Common myeloid progenitor, CD34-positive (primary cell): ENCODE data around the gene LRRC49.
"Not testable (repeated sequence)": the region's sequence is repeated elsewhere in the genome, so short reads cannot be mapped to it uniquely, and the experiment has no call there.

Experiments
- CTCF ChIA-PET: fragments of 350-600 bp; sonication (Branson Sonifier 250); formaldehyde crosslinking; loops from one replicate; lab custom pipeline; 2021; ENCODE audit warnings: antibody characterized with exemption; lab: Charles Lee
- POLR2A ChIA-PET: fragments of 350-600 bp; sonication (Branson Sonifier 250); formaldehyde crosslinking; loops from one replicate; lab custom pipeline; 2021; ENCODE audit warnings: antibody characterized with exemption; lab: Charles Lee
- DNase-seq, 3 donors: peaks; one replicate each; pipeline versions ENCODE4 v3.0.0 to v3.0.0-alpha.2; 2013
- H3K27ac ChIP-seq, 2 experiments: 1 replicate in 1 of 2; 2 replicates in 1 of 2; pipeline ENCODE4 v1.7.0; 2013; ENCODE audit warnings: inconsistent platforms in 2 of 2, low read length in 2 of 2, mild to moderate bottlenecking in 2 of 2, low read depth in 1 of 2, moderate library complexity in 1 of 2; ENCODE audit not compliant: severe bottlenecking in 2 of 2, insufficient read depth in 1 of 2, poor library complexity in 1 of 2
- H3K27me3 ChIP-seq, 5 experiments: replicated peaks in 2 of 5; 1 replicate in 3 of 5; 2 replicates in 2 of 5; pipeline versions ENCODE4 v1.6.1 to v1.7.0; 2013; ENCODE audit warnings: low read length in 4 of 5, mild to moderate bottlenecking in 2 of 5, moderate library complexity in 2 of 5, inconsistent platforms in 1 of 5; ENCODE audit not compliant: insufficient read depth in 5 of 5, control insufficient read depth in 4 of 5
- H3K36me3 ChIP-seq, 4 experiments: 1 replicate in 2 of 4; 2 replicates in 2 of 4; pipeline versions ENCODE4 v1.6.1 to v1.7.0; 2013; ENCODE audit warnings: low read length in 3 of 4, control low read depth in 1 of 4, mild to moderate bottlenecking in 1 of 4; ENCODE audit not compliant: control insufficient read depth in 4 of 4, insufficient read depth in 4 of 4
- H3K4me1 ChIP-seq, 4 experiments: 1 replicate in 3 of 4; 2 replicates in 1 of 4; pipeline versions ENCODE4 v1.6.1 to v1.7.1; 2013; ENCODE audit warnings: low read length in 3 of 4, mild to moderate bottlenecking in 3 of 4, control low read depth in 1 of 4, inconsistent platforms in 1 of 4, moderate library complexity in 1 of 4; ENCODE audit not compliant: control insufficient read depth in 4 of 4, insufficient read depth in 4 of 4; ENCODE audit errors: control extremely low read depth in 1 of 4
- H3K4me3 ChIP-seq, 7 experiments: 1 replicate in 4 of 7; 2 replicates in 3 of 7; pipeline versions ENCODE4 v1.5.1 to v1.7.0; 2013; ENCODE audit warnings: mild to moderate bottlenecking in 7 of 7, low read length in 6 of 7, moderate library complexity in 6 of 7, inconsistent platforms in 2 of 7, low read depth in 2 of 7, control low read depth in 1 of 7; ENCODE audit not compliant: insufficient read depth in 4 of 7, control insufficient read depth in 1 of 7; ENCODE audit errors: extremely low read depth in 1 of 7
- H3K9me3 ChIP-seq, 5 experiments: 1 replicate in 4 of 5; 2 replicates in 1 of 5; pipeline versions ENCODE4 v1.6.1 to v1.7.1; 2013; ENCODE audit warnings: low read length in 4 of 5, mild to moderate bottlenecking in 2 of 5, inconsistent platforms in 1 of 5, low read depth in 1 of 5, moderate library complexity in 1 of 5; ENCODE audit not compliant: control insufficient read depth in 4 of 5, insufficient read depth in 2 of 5; ENCODE audit errors: control extremely low read depth in 1 of 5
- WGBS: methylation state at CpG from one replicate; pipeline ENCODE4 v1.1.5; 2013; ENCODE audit not compliant: insufficient coverage; 5-methylcytosine and 5-hydroxymethylcytosine counted together

Gene LRRC49

DNA sequence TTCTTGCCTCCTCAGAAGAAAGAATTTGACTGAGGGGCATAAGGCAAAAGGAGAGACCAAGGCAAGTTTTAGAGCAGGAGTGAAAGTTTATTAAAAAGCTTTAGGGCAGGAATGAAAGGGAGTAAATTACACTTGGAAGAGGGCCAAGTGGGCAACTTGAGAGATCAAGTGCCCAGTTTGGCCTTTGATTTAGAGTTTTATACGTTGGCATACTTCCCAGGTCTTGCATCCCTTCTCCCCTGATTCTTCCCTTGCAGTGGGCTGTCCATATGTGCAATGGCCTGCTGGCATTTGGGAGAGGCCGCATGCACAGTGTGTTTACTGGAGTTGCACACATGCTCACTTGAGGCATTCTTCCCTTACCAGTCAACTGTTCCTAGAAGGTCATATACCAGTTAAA is 50.7 kb downstream of the LRRC49 start:
- CTCF ChIA-PET, H3K27ac ChIP-seq, H3K27me3 ChIP-seq, POLR2A ChIA-PET, H3K9me3 ChIP-seq, H3K4me3 ChIP-seq, H3K4me1 ChIP-seq, H3K36me3 ChIP-seq, DNase-seq: not testable (repeated sequence)
- WGBS: 100% methylated on average over 1 of the region's 2 CpGs

DNA sequence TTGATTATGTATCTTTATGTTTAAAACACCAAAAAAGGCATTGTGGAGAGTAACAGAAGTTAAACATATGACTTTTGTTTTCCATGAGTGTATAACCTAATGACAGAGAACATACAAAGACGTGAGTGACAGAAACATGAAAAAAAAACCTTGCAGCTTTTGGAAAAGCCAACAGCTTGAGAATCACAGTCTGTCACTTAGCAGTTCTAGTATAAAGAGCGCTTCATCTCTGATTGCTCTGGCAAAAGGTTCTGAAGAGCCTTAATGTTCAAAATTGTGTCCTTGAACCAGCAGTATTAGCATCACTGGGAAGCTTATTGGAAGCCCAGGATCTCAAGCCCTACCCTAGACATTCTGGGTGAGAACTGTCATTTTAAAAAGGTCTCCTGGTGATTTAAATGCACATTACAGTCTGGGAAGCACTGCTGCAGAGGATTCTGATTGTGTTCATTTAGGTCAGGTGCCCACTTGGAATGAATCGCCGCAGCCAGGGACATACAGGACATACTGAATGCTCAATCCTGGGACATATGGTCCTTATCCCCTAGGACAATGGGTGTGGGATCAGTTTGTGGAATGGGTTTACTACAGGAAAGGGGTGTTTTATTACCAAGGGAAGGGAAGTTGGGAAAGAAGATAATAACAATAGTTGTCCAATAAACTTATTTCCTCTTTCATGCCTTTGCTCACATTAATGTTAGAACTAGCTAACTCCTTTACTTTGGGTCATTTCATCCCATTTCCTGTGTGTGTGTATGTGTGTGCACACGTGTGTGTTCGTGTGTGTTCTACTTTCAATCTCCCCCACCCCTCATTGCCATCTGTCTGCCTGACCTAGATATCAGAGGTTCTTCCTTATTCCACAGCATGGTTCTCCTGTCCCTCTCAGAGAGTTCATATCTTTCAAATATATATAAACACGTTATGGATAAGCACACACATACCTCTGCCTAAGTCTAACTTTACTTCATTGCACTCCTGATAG is 55.0 kb downstream of the LRRC49 start:
- WGBS: 87% methylated on average over 6 of the region's 7 CpGs
- ChIA-PET POLR2A (no interaction called here), CTCF (no interaction called here)
- Histone ChIP-seq H3K27me3 (no peaks in the 10 kb centered on the region), H3K4me3 (no peak overlapping the region), H3K27ac (no peak overlapping the region), H3K9me3 (peaks cover 0 to 9% (median 1%) of the 10 kb centered on the region in 5 experiments), H3K4me1 (no peaks in the 10 kb centered on the region), H3K36me3 (no peaks in the 10 kb centered on the region)
- no peak for DNase-seq

DNA sequence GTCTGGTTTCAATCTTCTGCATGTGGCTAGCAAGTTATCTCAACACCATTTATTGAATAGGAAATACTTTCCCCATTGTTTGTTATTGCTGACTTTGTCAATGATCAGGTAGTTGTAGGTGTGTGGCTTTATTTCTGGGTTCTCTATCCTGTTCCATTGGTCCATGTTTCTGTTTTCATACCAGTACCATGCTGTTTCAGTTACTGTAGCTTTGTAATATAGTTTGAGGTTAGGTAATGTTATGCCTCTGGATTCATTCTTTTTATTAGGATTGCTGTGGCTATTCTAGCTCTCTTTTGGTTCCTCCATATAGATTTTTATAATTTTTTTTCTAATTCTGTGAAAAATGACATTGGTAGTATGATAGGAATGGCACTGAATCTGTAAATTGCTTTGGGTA is 58.3 kb downstream of the LRRC49 start:
- H3K4me1 ChIP-seq: no peaks in the 10 kb centered on the region
- H3K9me3 ChIP-seq: peaks cover 0 to 9% (median 1%) of the 10 kb centered on the region in 5 experiments
- ChIA-PET CTCF (no interaction called here), POLR2A (no interaction called here)
- no peaks in the 10 kb centered on the region for H3K27me3 ChIP-seq
- no peaks in the 10 kb centered on the region for H3K36me3 ChIP-seq
- H3K27ac ChIP-seq: no peak overlapping the region
- no peak for DNase-seq
- H3K4me3 ChIP-seq: no peak overlapping the region

DNA sequence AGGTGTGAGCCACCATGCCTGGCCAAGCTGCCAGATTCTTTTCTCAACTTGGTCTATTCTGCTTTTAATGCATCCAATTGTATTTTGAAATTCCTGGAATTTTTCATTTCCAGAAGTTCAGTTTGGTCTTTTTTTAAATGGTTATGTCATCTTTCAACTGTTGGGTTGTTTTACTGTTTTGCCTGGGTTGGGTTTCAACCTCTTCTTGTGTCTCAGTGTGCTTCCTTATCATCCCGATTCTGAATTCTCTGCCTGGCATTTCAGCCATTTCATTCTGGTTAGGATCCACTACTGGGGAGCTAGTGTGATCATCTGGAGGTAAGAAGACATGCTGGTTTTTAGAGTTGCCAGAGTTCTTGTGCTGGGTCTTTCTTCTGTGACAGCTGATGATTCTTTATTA is 61.5 kb downstream of the LRRC49 start:
- Histone ChIP-seq H3K9me3 (peaks cover 0 to 9% (median 1%) of the 10 kb centered on the region in 5 experiments), H3K27me3 (no peaks in the 10 kb centered on the region), H3K36me3 (no peaks in the 10 kb centered on the region), H3K4me1 (no peaks in the 10 kb centered on the region), H3K4me3 (no peak overlapping the region), H3K27ac (no peak overlapping the region)
- ChIA-PET POLR2A (no interaction called here), CTCF (no interaction called here)
- 100% methylated on average over 1 of the region's 1 CpG for WGBS
- no peak for DNase-seq

DNA sequence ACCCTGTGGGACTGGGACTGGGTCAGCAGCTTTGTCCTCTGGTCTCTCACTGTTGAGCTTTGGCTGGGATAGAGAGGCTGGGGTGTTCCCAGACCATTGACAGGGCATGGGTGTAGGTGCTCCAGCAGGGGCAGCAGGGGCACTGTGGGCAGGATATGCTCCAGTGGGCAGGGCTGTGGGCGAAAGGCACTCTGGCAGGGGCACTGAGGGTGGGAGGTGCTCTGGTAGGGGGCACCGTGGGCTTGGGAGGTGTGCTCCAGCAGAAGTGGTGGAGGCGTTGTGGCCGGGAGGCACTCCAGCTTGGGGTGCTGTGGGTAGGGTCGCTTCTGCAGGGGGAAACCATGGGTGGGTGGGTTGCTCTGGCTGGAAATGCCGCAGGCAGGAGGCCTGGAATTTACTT is 62.1 kb downstream of the LRRC49 start:
- no peak overlapping the region for H3K4me3 ChIP-seq
- no peak overlapping the region for H3K27ac ChIP-seq
- H3K9me3 ChIP-seq: peaks cover 0 to 9% (median 1%) of the 10 kb centered on the region in 5 experiments
- 100% methylated on average over 3 of the region's 6 CpGs for WGBS
- H3K36me3 ChIP-seq: no peaks in the 10 kb centered on the region
- DNase-seq: no peak
- ChIA-PET CTCF (no interaction called here), POLR2A (no interaction called here)
- H3K27me3 ChIP-seq: no peaks in the 10 kb centered on the region
- H3K4me1 ChIP-seq: no peaks in the 10 kb centered on the region

DNA sequence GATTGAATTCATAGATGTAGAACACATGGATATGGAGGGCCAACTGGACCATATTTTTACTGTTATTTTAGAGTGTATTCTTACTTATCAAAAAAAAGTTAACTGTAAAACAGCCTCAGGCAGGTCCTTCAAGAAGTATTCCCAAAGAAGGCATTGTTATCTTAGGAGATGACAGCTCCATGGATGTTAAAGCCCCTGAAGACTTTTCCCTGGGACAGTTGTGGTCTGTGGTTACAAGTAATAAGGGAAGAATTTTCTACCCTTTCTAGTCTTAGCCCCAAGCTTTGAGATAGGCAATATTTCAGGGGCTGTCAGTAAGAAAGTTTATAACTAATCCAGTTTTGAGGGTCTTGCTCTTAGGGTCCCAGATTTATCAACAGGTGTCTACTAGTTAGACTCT is 62.5 kb downstream of the LRRC49 start:
- ChIA-PET CTCF (no interaction called here), POLR2A (no interaction called here)
- no peak for DNase-seq
- H3K27me3 ChIP-seq: no peaks in the 10 kb centered on the region
- H3K9me3 ChIP-seq: peaks cover 0 to 9% (median 3%) of the 10 kb centered on the region in 5 experiments
- no peak overlapping the region for H3K4me3 ChIP-seq
- H3K4me1 ChIP-seq: no peaks in the 10 kb centered on the region
- H3K36me3 ChIP-seq: no peaks in the 10 kb centered on the region
- no peak overlapping the region for H3K27ac ChIP-seq

DNA sequence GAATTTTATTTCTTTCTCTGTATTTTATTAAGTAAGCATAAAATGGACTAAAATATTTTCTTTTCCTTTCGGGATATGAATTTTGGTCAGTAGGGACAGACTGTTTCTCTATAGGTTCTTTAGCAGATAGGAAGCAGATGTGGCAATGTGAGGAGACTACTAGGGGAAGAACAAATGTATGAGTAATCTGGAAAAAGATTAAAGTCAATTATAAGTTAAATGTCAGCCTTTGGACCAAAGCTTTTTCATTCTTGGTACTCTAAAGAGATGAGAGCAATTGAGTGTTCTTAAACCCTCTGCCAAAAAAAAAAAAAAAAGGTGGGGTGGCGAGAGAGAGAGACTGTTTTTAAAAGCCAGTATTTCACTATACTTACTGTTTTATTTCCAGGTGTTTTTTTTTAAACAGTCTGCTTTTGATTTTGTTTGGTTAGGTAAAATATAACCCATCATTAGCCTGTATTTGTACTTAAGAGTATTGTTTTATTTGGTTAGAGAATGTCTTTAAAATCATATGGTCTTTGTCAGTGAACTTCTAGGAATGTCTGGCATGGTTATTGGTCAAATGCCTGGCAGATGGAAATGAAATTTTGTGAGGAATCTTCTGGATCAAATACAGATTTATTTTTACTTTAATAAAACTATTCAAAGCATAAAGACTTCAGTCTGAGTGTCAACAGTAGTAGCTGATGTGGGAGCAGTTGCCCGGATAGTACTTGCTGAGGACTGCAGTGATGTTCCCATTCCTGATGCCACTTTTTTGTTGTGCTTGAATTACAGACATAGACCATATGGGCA is 63.8 kb downstream of the LRRC49 start:
- Histone ChIP-seq H3K27ac (no peak overlapping the region), H3K36me3 (no peaks in the 10 kb centered on the region), H3K27me3 (no peaks in the 10 kb centered on the region), H3K4me1 (no peaks in the 10 kb centered on the region), H3K9me3 (peaks cover 0 to 4% (median 1%) of the 10 kb centered on the region in 5 experiments), H3K4me3 (no peak overlapping the region)
- ChIA-PET CTCF (no interaction called here), POLR2A (no interaction called here)
- WGBS: 88% methylated on average over 1 of the region's 3 CpGs
- no peak for DNase-seq
